Diencephalon (tissue), 1 donor: ENCODE measurements around the gene GTF2H3. TPM values are rescaled to one million over a fixed set of nuclear protein-coding genes. Genes with fewer than 3 reads are reported as not detected.

Source experiments
- small RNA-seq: library from RNA; depleted of rRNA; stranded (forward); fragments of <200 nt; gene quantifications from one replicate; pipeline ENCODE3, GENCODE V24; 2014
- total RNA-seq: library from RNA; depleted of rRNA; stranded (reverse); fragments of >200 nt; gene quantifications from one replicate; pipeline ENCODE4 v1.2.3, GENCODE V29; 2014

GTF2H3 gene
- 32.5 TPM for total RNA-seq

DNA sequence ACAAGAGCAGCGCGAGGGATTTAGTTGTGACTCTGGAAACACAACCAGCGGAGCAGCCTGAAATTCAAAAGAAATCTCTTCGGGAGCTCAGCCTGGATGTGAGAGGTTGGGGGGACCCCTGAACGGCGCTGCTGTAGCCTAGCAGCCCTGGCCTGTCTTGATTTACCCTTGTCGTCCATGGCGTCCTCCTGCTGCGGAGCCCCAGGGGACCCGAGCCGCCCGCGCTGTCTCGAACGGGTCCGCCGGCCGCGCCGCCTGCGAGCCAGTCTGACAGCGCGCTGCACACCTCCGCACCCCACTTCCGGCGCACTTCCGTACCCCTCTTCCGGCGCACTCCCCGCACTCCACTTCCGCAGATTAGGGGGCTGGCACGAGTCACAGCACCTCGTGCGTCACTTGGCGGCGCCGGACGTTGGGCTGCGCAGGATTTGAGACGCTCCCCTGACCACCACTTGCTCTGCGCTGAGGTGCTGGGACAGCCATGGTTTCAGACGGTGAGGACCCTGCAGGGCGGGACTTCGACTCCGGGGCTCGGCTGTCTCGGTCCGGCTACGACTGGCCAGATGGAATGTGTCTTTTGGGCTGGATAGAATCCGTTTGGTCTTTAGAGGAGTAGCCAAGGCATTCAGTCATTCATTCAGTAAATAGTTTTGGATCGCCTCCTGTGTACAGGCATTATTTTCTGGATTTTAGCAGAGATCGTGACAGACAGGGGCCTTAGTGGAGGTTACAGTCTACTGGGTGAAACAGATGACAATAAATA, at the start of gene GTF2H3, which contains the start of gene EIF2B1:
GTF2H3 (plus strand) TSS at position 451 of the 763 bp plus-strand sequence; CDS start at position 482, 31 bp downstream.
EIF2B1 (minus strand) TSS at position 308 of the 763 bp plus-strand sequence; CDS start at position 179, 129 bp downstream.

DNA sequence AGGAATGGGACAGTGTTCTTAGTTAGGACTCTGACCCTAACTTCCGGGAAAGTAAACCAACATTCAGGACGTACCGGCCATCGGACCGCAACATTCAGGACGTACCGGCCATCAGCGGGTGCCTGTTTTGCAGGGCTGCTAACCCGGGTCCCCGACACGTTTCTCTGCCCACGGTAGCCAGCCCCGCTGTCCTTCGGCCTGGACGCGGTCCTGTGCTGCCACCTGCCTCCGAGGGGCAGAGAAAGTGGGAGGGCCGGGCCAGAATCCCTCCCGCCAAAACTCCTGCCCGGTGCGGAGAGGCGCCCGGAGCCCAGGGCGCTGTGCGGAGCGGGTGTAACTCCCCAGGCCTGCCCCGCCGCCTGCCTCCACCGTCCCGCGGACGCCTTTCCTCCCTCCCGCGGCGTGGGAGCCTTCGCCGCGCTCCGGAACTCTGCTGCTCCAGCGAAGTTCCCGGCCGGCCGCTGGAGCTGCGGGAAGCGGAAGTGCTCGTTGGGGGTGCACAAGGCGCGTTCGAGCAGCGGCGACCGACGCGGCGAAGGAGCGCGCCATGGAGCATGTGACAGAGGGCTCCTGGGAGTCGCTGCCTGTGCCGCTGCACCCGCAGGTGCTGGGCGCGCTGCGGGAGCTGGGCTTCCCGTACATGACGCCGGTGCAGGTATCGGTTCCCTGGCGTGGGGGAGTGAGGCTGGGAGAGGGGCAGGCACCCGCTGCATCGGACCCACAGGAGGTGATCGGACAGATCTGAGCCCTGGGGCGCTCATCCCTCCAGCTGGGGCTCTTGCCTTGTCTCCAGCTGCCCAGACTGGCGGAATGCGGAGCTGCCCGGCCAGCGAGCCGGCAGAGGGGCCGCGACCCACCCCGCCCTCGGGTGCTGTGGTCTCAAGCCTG, 31.8 kb upstream of the GTF2H3 start, which contains the start of gene DDX55:
DDX55 (plus strand) TSS at position 498 of the 888 bp plus-strand sequence; CDS start at position 548, 50 bp downstream.

DNA sequence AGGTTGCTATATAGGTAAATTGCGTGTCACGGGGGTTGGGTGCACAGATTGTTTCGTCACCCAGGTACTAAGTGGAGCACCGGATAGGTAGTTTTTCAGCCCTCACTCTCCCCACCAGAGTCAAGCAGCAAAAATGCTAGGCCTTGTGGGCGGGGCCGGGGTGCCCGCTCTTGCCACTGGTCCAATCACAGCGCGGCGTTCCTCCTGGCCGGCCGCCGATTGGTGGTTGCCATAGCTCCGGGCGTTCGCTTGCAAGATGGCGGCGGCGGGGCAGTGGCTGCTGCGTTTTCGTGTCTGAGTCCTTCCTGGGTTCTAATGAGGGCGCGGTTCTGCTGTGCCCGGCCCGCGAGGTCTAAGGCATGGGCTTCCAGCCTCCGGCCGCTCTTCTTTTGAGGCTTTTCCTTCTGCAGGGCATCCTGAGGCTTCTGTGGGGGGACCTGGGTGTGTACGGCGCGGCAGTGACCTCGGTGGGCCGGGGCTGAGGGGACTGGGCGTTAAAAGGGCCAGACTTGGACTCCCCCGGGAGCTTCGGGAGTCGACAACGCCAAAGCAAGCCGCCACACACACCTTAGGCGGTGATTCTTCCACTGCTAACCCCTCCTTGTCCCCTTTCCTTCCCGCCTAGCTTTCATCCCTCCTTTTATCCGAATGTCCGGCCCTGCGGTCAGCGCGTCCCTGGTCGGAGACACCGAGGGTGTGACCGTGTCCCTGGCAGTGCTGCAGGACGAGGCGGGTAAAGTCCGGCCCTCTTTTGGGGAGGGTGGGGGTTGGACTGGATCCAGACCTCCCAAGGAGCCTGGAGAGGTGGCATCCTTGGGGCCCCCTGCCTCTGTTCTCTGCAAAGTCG, 37.5 kb downstream of the GTF2H3 start, which contains the start of gene TCTN2:
TCTN2 (plus strand) TSS at position 232 of the 847 bp plus-strand sequence; CDS start at position 360, 128 bp downstream.

Small RNA genes within 50 kb of the gene (small RNA-seq; reads per million reads assigned to genes)
- 0.08 reads per million for gene SNORA9B

Other genes starting within 250 kb of the GTF2H3 start
- gene KMT5A, start 249.7 kb upstream of the GTF2H3 start, total RNA-seq, result 29.8 TPM
- 1.8 TPM for gene RILPL2, start 197.1 kb upstream of the GTF2H3 start, total RNA-seq
- gene SNRNP35, start 175.7 kb upstream of the GTF2H3 start, total RNA-seq, result 24.7 TPM
- gene RILPL1, start 100.1 kb upstream of the GTF2H3 start, total RNA-seq, result 6.2 TPM
- 213 TPM for gene TMED2, start 49.3 kb upstream of the GTF2H3 start, total RNA-seq
- 19.8 TPM for gene DDX55, start 31.7 kb upstream of the GTF2H3 start, total RNA-seq
- gene EIF2B1, start 143 bp upstream of the GTF2H3 start, total RNA-seq, result 26.8 TPM
- gene TCTN2, start 37.3 kb downstream of the GTF2H3 start, total RNA-seq, result 33.0 TPM
- 20.1 TPM for gene ATP6V0A2, start 78.5 kb downstream of the GTF2H3 start, total RNA-seq
- 5.3 TPM for gene DNAH10, start 128.5 kb downstream of the GTF2H3 start, total RNA-seq